Left lung (tissue), 10 donors: ENCODE results near the gene SPATA2. TPM values are rescaled to one million over a fixed set of nuclear protein-coding genes. Genes with fewer than 3 reads are reported as not detected.

ENCODE experiments used
- ATAC-seq: fragments of 200-7000 bp; cut with Tn5 transposase; one replicate; pipeline ENCODE4 v1.9.1; 2020; ENCODE audit warnings: moderate library complexity
- DNase-seq, 4 donors: peaks; one replicate each; pipeline ENCODE4 v3.0.0-alpha.2; 2013 to 2020
- H3K27ac ChIP-seq, 2 donors: fragments of 200-600 bp; sonication (generic) in 1 of 2; one replicate each; pipeline versions ENCODE4 v1.5.0 to v1.8.0; 2020 to 2021
- H3K27me3 ChIP-seq, 2 donors: fragments of 200-600 bp; sonication (generic) in 1 of 2; one replicate each; pipeline versions ENCODE4 v1.5.0 to v1.8.0; 2020 to 2021
- H3K36me3 ChIP-seq, 2 donors: fragments of 200-600 bp; sonication (generic) in 1 of 2; one replicate each; pipeline versions ENCODE4 v1.5.0 to v1.8.0; 2020 to 2021
- H3K4me1 ChIP-seq, 2 donors: fragments of 200-600 bp; one replicate each; pipeline ENCODE4 v1.8.0; 2021
- H3K4me3 ChIP-seq, 2 donors: fragments of 200-600 bp; sonication (generic) in 1 of 2; one replicate each; pipeline versions ENCODE4 v1.5.0 to v1.8.0; 2020 to 2021; ENCODE audit warnings: mild to moderate bottlenecking in 1 of 2
- H3K9me3 ChIP-seq, 2 donors: fragments of 200-600 bp; sonication (generic) in 1 of 2; one replicate each; pipeline versions ENCODE4 v1.5.0 to v1.8.0; 2020 to 2021
- CTCF ChIP-seq, 2 donors: fragments of 200-600 bp; sonication (generic) in 1 of 2; IDR thresholded peaks; one replicate each; pipeline versions ENCODE4 v1.5.0 to v1.8.0; 2021; ENCODE audit warnings: antibody characterized with exemption in 2 of 2
- intact Hi-C, 2 donors: fragments of 100-400 bp; cut with DNase I; formaldehyde crosslinking; loops; one replicate each; pipeline versions ENCODE4 v1.11.2 to v1.14.2; 2022
- polyA plus RNA-seq, 6 donors: library from polyadenylated mRNA; unstranded; fragments of 120-200 nt; gene quantifications; one replicate each; pipeline ENCODE4 v1.2.1, GENCODE V29; 2013; ENCODE audit not compliant: insufficient read length in 6 of 6
- total RNA-seq, 2 donors: library from RNA; stranded (reverse); fragmentation: NEBNext Ultra II Directional; extraction: Animal tissue kit (Norgen Biotek cat#: 25700); gene quantifications; one replicate each; pipeline ENCODE4 v1.2.1, GENCODE V29; 2021
- donor health status: DM: no; HTN: yes; CAD: no.
- donor health status: DM: no; HTN: no; CAD: no.

The SPATA2 gene
- total and polyA plus RNA-seq, 8 donors, result 6.9 to 10.1 (median 7.6) TPM

GRCh38 chr20:49918446-49918845 lies 3.1 kb upstream of the SPATA2 start:
- intact Hi-C loops, result no loop called here
- Histone ChIP-seq H3K4me1 (peaks cover 11 to 28% of the 10 kb centered on the region in 2 donors), H3K4me3 (no peak overlapping the region), H3K9me3 (no peaks in the 10 kb centered on the region), H3K27me3 (no peaks in the 10 kb centered on the region), H3K36me3 (no peaks in the 10 kb centered on the region), H3K27ac (no peak overlapping the region)
- ATAC-seq, result no peak
- no peak for DNase-seq
- no peak for TF ChIP-seq CTCF (IDR thresholded peaks at IDR 0.05)

- TF ChIP-seq CTCF (IDR thresholded peaks at IDR 0.05), result no peak
- H3K9me3 ChIP-seq, result no peaks in the 10 kb centered on the region
- ATAC-seq (peak; percentile 60), DNase-seq (no peak)
- H3K4me1 ChIP-seq, result peaks cover 11 to 43% of the 10 kb centered on the region in 2 donors
- H3K27me3 ChIP-seq, result no peaks in the 10 kb centered on the region
- intact Hi-C loops, result no loop called here
- peak overlapping the region; percentile 97 to 100 for H3K27ac ChIP-seq
- H3K36me3 ChIP-seq, result no peaks in the 10 kb centered on the region
- H3K4me3 ChIP-seq, result peak overlapping the region; percentile 97 to 98
Observed at GRCh38 chr20:49916146-49917002, 1.0 kb upstream of the SPATA2 start.

GRCh38 chr20:49915118-49915379 lies 280 bp downstream of the SPATA2 start:
- Histone ChIP-seq H3K9me3 (no peaks in the 10 kb centered on the region), H3K27ac (peak overlapping the region; percentile 97 to 100), H3K4me1 (peaks cover 11 to 49% of the 10 kb centered on the region in 2 donors), H3K36me3 (peaks cover 0 to 5% of the 10 kb centered on the region in 2 donors), H3K27me3 (no peaks in the 10 kb centered on the region), H3K4me3 (peak overlapping the region; percentile 97 to 98)
- ATAC-seq (peak; percentile 26), DNase-seq (no peak)
- intact Hi-C loops, result no loop called here
- TF ChIP-seq CTCF (IDR thresholded peaks at IDR 0.05), result no peak

GRCh38 chr20:49914310-49915117 lies 815 bp downstream of the SPATA2 start:
- no peaks in the 10 kb centered on the region for H3K27me3 ChIP-seq
- intact Hi-C loops, result no loop called here
- no peaks in the 10 kb centered on the region for H3K9me3 ChIP-seq
- H3K36me3 ChIP-seq, result peaks cover 0 to 10% of the 10 kb centered on the region in 2 donors
- ATAC-seq (no peak), DNase-seq (no peak)
- H3K4me1 ChIP-seq, result peaks cover 11 to 51% of the 10 kb centered on the region in 2 donors
- peak overlapping the region; percentile 97 to 98 for H3K4me3 ChIP-seq
- TF ChIP-seq CTCF (IDR thresholded peaks at IDR 0.05), result no peak
- peak overlapping the region; percentile 97 to 100 for H3K27ac ChIP-seq

- intact Hi-C loops, result no loop called here
- Histone ChIP-seq H3K27me3 (no peaks in the 10 kb centered on the region), H3K4me3 (no peak overlapping the region), H3K9me3 (no peaks in the 10 kb centered on the region), H3K27ac (no peak overlapping the region), H3K36me3 (peaks cover 0 to 20% of the 10 kb centered on the region in 2 donors), H3K4me1 (peaks cover 11 to 51% of the 10 kb centered on the region in 2 donors)
- TF ChIP-seq CTCF (IDR thresholded peaks at IDR 0.05), result no peak
- no peak for ATAC-seq
- DNase-seq, result no peak
Observed at GRCh38 chr20:49913399-49914047, 1.8 kb downstream of the SPATA2 start.
